Keratinocyte (primary cell): ENCODE results near the gene ATP13A5. TPM values are rescaled to one million over a fixed set of nuclear protein-coding genes. Genes with fewer than 3 reads are reported as not detected.

Experiments
- DNase-seq: peaks from one replicate; pipeline ENCODE4 v3.0.0-alpha.2; 2011; ENCODE audit warnings: low read depth, missing footprints, low spot score
- FAIRE-seq: peaks from 2 replicates; lab custom pipeline; 2011; peaks lifted over from hg19 to GRCh38; lab: Jason Lieb, UNC
- H2AFZ ChIP-seq: 2 replicates; pipeline ENCODE4 v1.6.0; 2012; ENCODE audit warnings: low read length, control low read depth, inconsistent platforms; ENCODE audit not compliant: control insufficient read depth
- H3K27ac ChIP-seq: 2 replicates; pipeline ENCODE4 v1.5.1; 2011; ENCODE audit warnings: low read length; ENCODE audit not compliant: control insufficient read depth, insufficient read depth
- H3K27me3 ChIP-seq: 3 replicates; pipeline ENCODE4 v1.6.0; 2011; ENCODE audit warnings: low read length; ENCODE audit not compliant: control insufficient read depth, insufficient read depth; ENCODE audit errors: extremely low read depth
- H3K36me3 ChIP-seq, 2 experiments: 2 replicates in 1 of 2; 3 replicates in 1 of 2; pipeline ENCODE4 v1.5.1; 2011; ENCODE audit warnings: low read length in 2 of 2, mild to moderate bottlenecking in 1 of 2; ENCODE audit not compliant: control insufficient read depth in 2 of 2, insufficient read depth in 2 of 2; ENCODE audit errors: extremely low read depth in 1 of 2
- H3K4me1 ChIP-seq: 3 replicates; pipeline ENCODE4 v1.5.1; 2011; ENCODE audit warnings: low read length; ENCODE audit not compliant: control insufficient read depth, insufficient read depth; ENCODE audit errors: extremely low read depth
- H3K4me2 ChIP-seq: 3 replicates; pipeline ENCODE4 v1.6.0; 2011; ENCODE audit warnings: low read depth, low read length; ENCODE audit not compliant: control insufficient read depth, insufficient read depth; ENCODE audit errors: extremely low read depth
- H3K4me3 ChIP-seq, 3 experiments: fragments of 200-600 bp in 1 of 3; sonication (generic) in 1 of 3; 2 replicates in 2 of 3; 3 replicates in 1 of 3; pipeline ENCODE4 v1.5.1; 2011 to 2016; ENCODE audit warnings: low read length in 3 of 3, mild to moderate bottlenecking in 3 of 3, control low read depth in 2 of 3, inconsistent platforms in 1 of 3, low read depth in 1 of 3, mixed read lengths in 1 of 3, mixed run types in 1 of 3, moderate library complexity in 1 of 3; ENCODE audit not compliant: control insufficient read depth in 2 of 3, insufficient read depth in 2 of 3; ENCODE audit errors: extremely low read depth in 1 of 3
- H3K79me2 ChIP-seq: 2 replicates; pipeline ENCODE4 v1.6.0; 2012; ENCODE audit warnings: low read length; ENCODE audit not compliant: control insufficient read depth, insufficient read depth
- H3K9ac ChIP-seq: 3 replicates; pipeline ENCODE4 v1.6.0; 2011; ENCODE audit warnings: low read length; ENCODE audit not compliant: control insufficient read depth, insufficient read depth; ENCODE audit errors: extremely low read depth
- H3K9me1 ChIP-seq: 3 replicates; pipeline ENCODE4 v1.6.0; 2011; ENCODE audit warnings: low read length; ENCODE audit not compliant: control insufficient read depth, insufficient read depth; ENCODE audit errors: extremely low read depth
- H3K9me3 ChIP-seq: 2 replicates; pipeline ENCODE4 v1.5.1; 2012; ENCODE audit warnings: low read depth, low read length; ENCODE audit not compliant: control insufficient read depth
- H4K20me1 ChIP-seq: 3 replicates; pipeline ENCODE4 v1.6.0; 2011; ENCODE audit warnings: low read length; ENCODE audit not compliant: control insufficient read depth, insufficient read depth; ENCODE audit errors: extremely low read depth
- EZH2 ChIP-seq: IDR thresholded peaks from one replicate; pipeline ENCODE4 v1.6.1; 2012; ENCODE audit warnings: inconsistent platforms, mild to moderate bottlenecking, low read length, moderate library complexity
- dilution Hi-C: fragments of 300-500 bp; cut with MboI; formaldehyde crosslinking; loops from one replicate; pipeline ENCODE4 v1.7.0; 2020; ENCODE audit warnings: low sequenced_read_pairs; ENCODE audit not compliant: extremely low pct_ligation_motif_present
- polyA plus RNA-seq, 5 experiments: library from polyadenylated mRNA; depleted of rRNA in 3 of 5; stranded (reverse) in 3 of 5; stranded (forward) in 1 of 5; unstranded in 1 of 5; fragments of >200 nt; gene quantifications; 1 replicate in 1 of 5; 2 replicates in 3 of 5; 3 replicates in 1 of 5; pipeline versions ENCODE4 v1.2.1 to v1.2.3, GENCODE V29; 2011 to 2012; ENCODE audit warnings: missing spikeins in 2 of 5, low read depth in 1 of 5, low replicate concordance in 1 of 5
- TF ChIP-seq, protein P1 (sequence below), 3 experiments: IDR thresholded peaks in 1 of 3; conservative IDR thresholded peaks in 1 of 3; optimal IDR thresholded peaks in 1 of 3; 2 replicates in 2 of 3; 3 replicates in 1 of 3; pipeline versions ENCODE3 to v1.5.1; 2011; ENCODE audit warnings: low read length in 3 of 3, mild to moderate bottlenecking in 3 of 3, moderate library complexity in 2 of 3, control low read depth in 1 of 3, inconsistent platforms in 1 of 3; ENCODE audit not compliant: insufficient read depth in 2 of 3; ENCODE audit errors: extremely low read depth in 1 of 3

Gene ATP13A5
- polyA plus RNA-seq, 1 donor (not counting 4 experiments of a cell fraction or from before 2014, with no cell fraction given) = not detected

- Histone ChIP-seq H4K20me1 (no peaks in the 10 kb centered on the region), H3K79me2 (no peaks in the 10 kb centered on the region), H3K4me2 (no peak overlapping the region), H3K36me3 (no peaks in the 10 kb centered on the region), H3K4me1 (no peaks in the 10 kb centered on the region), H3K27ac (no peak overlapping the region), H3K4me3 (no peak overlapping the region), H3K9me3 (no peaks in the 10 kb centered on the region), H3K27me3 (no peaks in the 10 kb centered on the region), H3K9me1 (no peaks in the 10 kb centered on the region), H2AFZ (no peak overlapping the region), H3K9ac (no peak overlapping the region)
- dilution Hi-C loops = no loop called here
- TF ChIP-seq, protein P1, sequence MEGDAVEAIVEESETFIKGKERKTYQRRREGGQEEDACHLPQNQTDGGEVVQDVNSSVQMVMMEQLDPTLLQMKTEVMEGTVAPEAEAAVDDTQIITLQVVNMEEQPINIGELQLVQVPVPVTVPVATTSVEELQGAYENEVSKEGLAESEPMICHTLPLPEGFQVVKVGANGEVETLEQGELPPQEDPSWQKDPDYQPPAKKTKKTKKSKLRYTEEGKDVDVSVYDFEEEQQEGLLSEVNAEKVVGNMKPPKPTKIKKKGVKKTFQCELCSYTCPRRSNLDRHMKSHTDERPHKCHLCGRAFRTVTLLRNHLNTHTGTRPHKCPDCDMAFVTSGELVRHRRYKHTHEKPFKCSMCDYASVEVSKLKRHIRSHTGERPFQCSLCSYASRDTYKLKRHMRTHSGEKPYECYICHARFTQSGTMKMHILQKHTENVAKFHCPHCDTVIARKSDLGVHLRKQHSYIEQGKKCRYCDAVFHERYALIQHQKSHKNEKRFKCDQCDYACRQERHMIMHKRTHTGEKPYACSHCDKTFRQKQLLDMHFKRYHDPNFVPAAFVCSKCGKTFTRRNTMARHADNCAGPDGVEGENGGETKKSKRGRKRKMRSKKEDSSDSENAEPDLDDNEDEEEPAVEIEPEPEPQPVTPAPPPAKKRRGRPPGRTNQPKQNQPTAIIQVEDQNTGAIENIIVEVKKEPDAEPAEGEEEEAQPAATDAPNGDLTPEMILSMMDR (optimal IDR thresholded peaks at IDR 0.05 in 1 of 3, IDR thresholded peaks at IDR 0.05 in 1 of 3, conservative IDR thresholded peaks at IDR 0.05 in 1 of 3; ENCODE audit: extremely low read depth in 1 of 3, insufficient read depth in 2 of 3, low read length in 3 of 3) = no peak
- TF ChIP-seq EZH2 = no peak
- FAIRE-seq (no peak), DNase-seq (no peak)
Measured at GRCh38 chr3:193391902-193392301, 13.3 kb upstream of the ATP13A5 start.

GRCh38 chr3:193389335-193389734 is 10.8 kb upstream of the ATP13A5 start:
- Histone ChIP-seq H3K9me1 (no peaks in the 10 kb centered on the region), H3K9ac (no peak overlapping the region), H3K4me2 (no peak overlapping the region), H3K4me1 (no peaks in the 10 kb centered on the region), H3K9me3 (no peaks in the 10 kb centered on the region), H3K27me3 (no peaks in the 10 kb centered on the region), H3K4me3 (no peak overlapping the region), H3K27ac (no peak overlapping the region), H3K36me3 (no peaks in the 10 kb centered on the region), H4K20me1 (no peaks in the 10 kb centered on the region), H3K79me2 (no peaks in the 10 kb centered on the region), H2AFZ (no peak overlapping the region)
- no peak for DNase-seq
- dilution Hi-C loops = no loop called here
- no peak for FAIRE-seq
- TF ChIP-seq EZH2 = no peak
- TF ChIP-seq, protein P1 (optimal IDR thresholded peaks at IDR 0.05 in 1 of 3, IDR thresholded peaks at IDR 0.05 in 1 of 3, conservative IDR thresholded peaks at IDR 0.05 in 1 of 3; ENCODE audit: extremely low read depth in 1 of 3, insufficient read depth in 2 of 3, low read length in 3 of 3) = no peak
